Umbilical cord (tissue), 2 donors: ENCODE measurements around the gene NAMPT. TPM values are rescaled to one million over a fixed set of nuclear protein-coding genes. Genes with fewer than 3 reads are reported as not detected.
"Not testable (repeated sequence)": the region's sequence is repeated elsewhere in the genome, so short reads cannot be mapped to it uniquely, and the experiment has no call there.

Experiments used
- DNase-seq: peaks from one replicate; pipeline ENCODE4 v3.0.0-alpha.2; 2015; ENCODE audit warnings: low spot score
- total RNA-seq: library from RNA; depleted of rRNA; stranded (reverse); fragments of >200 nt; gene quantifications from one replicate; pipeline ENCODE4 v1.2.3, GENCODE V29; 2014; ENCODE audit warnings: low replicate concordance; ENCODE audit not compliant: insufficient read depth

NAMPT gene
- total RNA-seq, 1 donor from 2014 or later: 176 TPM

- no peak for DNase-seq
Observed at GRCh38 chr7:106231856-106232490, 52.8 kb downstream of the NAMPT start.

GRCh38 chr7:106225856-106226255 is 58.9 kb downstream of the NAMPT start:
- no peak for DNase-seq

GRCh38 chr7:106224797-106225196 is 60.0 kb downstream of the NAMPT start:
- peak; percentile 12 for DNase-seq

- no peak for DNase-seq
Observed at GRCh38 chr7:106223156-106223555, 61.6 kb downstream of the NAMPT start.

GRCh38 chr7:106222545-106222944 is 62.2 kb downstream of the NAMPT start:
- DNase-seq: no peak

- no peak for DNase-seq
Observed at GRCh38 chr7:106220307-106220706, 64.5 kb downstream of the NAMPT start.

- DNase-seq: no peak
Observed at GRCh38 chr7:106219170-106219569, 65.6 kb downstream of the NAMPT start.

- no peak for DNase-seq
Observed at GRCh38 chr7:106218546-106218945, 66.2 kb downstream of the NAMPT start.

GRCh38 chr7:106216923-106217542 is 67.8 kb downstream of the NAMPT start:
- DNase-seq: peak; percentile 41

- peak; percentile 87 for DNase-seq
Observed at GRCh38 chr7:106216517-106216922, 68.3 kb downstream of the NAMPT start.

GRCh38 chr7:106215868-106216516 is 68.8 kb downstream of the NAMPT start:
- DNase-seq: no peak

- not testable (repeated sequence) for DNase-seq
Observed at GRCh38 chr7:106208944-106209343, 75.8 kb downstream of the NAMPT start.

GRCh38 chr7:106206826-106207541 is 77.8 kb downstream of the NAMPT start:
- DNase-seq: no peak

- DNase-seq: no peak
Observed at GRCh38 chr7:106205621-106206222, 79.1 kb downstream of the NAMPT start.

GRCh38 chr7:106203473-106203872 is 81.3 kb downstream of the NAMPT start:
- no peak for DNase-seq

GRCh38 chr7:106201164-106201563 is 83.6 kb downstream of the NAMPT start:
- no peak for DNase-seq

GRCh38 chr7:106199813-106200364 is 84.9 kb downstream of the NAMPT start:
- DNase-seq: no peak

GRCh38 chr7:106199024-106199423 is 85.8 kb downstream of the NAMPT start:
- no peak for DNase-seq
